ENCODE data around the gene OTOGL. TPM values are rescaled to one million over a fixed set of nuclear protein-coding genes. Genes with fewer than 3 reads are reported as not detected.

Gene OTOGL
- total RNA-seq, 1 donor: under 0.01 TPM

Small RNA genes within 50 kb of the gene (small RNA-seq; reads per million reads assigned to genes)
- not detected for gene RN7SKP261
- not detected for gene RNU7-106P

Other genes with a start within 250 kb of the OTOGL start
- gene PPP1R12A, start 164.4 kb upstream of the OTOGL start, total RNA-seq: 36.4 TPM